Measurements from ENCODE around the gene AP3B2.

Gene AP3B2

DNA sequence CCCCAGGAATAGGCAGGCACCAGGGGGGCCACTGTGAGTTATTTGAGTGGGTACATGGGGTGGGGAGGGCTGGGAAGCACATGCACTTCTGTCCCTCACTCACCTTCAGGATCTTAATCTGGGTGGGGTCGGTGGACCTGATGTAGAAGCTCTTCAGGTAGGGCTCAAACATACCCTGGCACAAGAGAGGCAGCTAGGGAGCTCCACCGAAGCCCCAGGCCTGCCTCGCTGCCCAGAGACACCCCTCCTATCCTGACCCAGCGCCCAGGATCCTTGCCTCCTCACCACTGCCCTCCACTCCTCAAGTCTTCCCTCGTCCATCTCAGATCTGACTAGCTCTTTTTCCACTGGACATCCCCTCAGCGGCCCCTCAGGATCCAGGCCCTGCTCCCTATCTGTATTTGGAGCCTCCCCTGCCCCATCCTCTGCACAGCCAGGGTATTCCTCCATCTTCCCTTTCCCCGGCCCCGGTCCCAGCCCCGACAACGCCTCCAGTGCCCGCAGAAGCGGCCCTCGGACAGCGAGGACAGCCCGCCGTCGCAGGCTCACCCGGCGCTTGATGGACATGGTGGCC, 30.0 kb downstream of the AP3B2 start:
- Histone ChIP-seq H3K27ac (no peak overlapping the region), H3K27me3 (ENCODE audit: insufficient read depth, low read depth, severe bottlenecking) (no peaks in the 10 kb centered on the region)

DNA sequence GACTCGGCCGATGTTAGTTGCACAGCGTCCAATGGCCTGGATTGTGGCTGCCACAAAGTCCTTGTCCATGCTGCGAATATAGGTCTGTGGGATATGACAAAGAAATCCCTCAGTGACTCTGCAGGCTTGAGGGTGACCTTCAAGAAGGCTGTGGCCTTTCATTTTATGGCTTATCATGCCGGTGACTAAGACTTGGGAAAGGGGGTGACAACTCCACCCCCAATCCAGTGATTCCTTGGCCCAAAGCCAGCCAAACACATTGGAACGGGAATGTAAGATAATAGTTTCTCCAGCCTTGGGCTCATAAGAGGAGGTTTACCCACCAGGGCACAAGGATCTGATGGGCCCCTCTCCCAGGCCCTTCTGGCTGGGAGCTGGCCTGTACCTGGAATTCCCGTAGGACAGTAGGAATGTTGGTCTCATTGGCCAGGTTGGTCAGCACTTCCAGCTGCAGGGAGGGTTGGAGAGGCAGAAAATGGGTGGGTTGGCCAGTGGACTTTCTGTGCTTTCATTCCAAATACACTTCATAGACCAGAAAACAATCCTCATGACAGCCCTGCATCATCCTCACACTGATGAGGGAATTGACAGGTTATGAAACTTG, 31.9 kb downstream of the AP3B2 start:
- TF ChIP-seq, protein P1, sequence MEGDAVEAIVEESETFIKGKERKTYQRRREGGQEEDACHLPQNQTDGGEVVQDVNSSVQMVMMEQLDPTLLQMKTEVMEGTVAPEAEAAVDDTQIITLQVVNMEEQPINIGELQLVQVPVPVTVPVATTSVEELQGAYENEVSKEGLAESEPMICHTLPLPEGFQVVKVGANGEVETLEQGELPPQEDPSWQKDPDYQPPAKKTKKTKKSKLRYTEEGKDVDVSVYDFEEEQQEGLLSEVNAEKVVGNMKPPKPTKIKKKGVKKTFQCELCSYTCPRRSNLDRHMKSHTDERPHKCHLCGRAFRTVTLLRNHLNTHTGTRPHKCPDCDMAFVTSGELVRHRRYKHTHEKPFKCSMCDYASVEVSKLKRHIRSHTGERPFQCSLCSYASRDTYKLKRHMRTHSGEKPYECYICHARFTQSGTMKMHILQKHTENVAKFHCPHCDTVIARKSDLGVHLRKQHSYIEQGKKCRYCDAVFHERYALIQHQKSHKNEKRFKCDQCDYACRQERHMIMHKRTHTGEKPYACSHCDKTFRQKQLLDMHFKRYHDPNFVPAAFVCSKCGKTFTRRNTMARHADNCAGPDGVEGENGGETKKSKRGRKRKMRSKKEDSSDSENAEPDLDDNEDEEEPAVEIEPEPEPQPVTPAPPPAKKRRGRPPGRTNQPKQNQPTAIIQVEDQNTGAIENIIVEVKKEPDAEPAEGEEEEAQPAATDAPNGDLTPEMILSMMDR (IDR thresholded peaks at IDR 0.05; ENCODE audit: low read depth, low read length): no peak

More for the DNA sequence above, 30.0 kb downstream of the AP3B2 start:
- peaks cover 49% of the 10 kb centered on the region for H3K36me3 ChIP-seq
- no peaks in the 10 kb centered on the region for H3K9me3 ChIP-seq (ENCODE audit: severe bottlenecking)
- no peak overlapping the region for H3K4me3 ChIP-seq (ENCODE audit: low read depth, low read length)
- DNase-seq: no peak
- TF ChIP-seq, protein P1 (IDR thresholded peaks at IDR 0.05; ENCODE audit: low read depth, low read length): no peak

DNA sequence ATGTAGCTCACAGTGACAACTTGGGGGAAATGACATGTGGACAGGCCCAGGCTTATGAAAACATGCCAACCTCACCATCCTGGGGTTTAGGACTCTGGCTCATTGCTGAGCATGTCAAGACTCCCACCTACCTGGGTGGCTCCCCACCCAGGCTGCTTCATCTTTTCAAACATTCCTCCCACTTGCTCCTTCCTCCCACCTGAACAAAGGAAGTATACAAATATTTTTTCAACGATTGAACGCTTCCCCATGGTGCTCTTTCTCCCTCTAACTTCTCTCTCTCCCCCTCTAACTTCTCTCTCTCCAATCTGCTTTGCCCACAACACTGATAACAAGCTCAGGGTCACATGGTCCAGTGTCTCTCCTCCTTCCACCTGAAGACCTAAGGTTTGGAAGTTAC, 34.8 kb downstream of the AP3B2 start:
- H3K4me3 ChIP-seq (ENCODE audit: low read depth, low read length): no peak overlapping the region
- H3K36me3 ChIP-seq: peaks cover 55% of the 10 kb centered on the region
- H3K27ac ChIP-seq: no peak overlapping the region
- DNase-seq: no peak
- TF ChIP-seq, protein P1 (IDR thresholded peaks at IDR 0.05; ENCODE audit: low read depth, low read length): no peak
- H3K27me3 ChIP-seq (ENCODE audit: insufficient read depth, low read depth, severe bottlenecking): no peaks in the 10 kb centered on the region
- H3K9me3 ChIP-seq (ENCODE audit: severe bottlenecking): no peaks in the 10 kb centered on the region

More for the DNA sequence above, 31.9 kb downstream of the AP3B2 start:
- no peaks in the 10 kb centered on the region for H3K27me3 ChIP-seq (ENCODE audit: insufficient read depth, low read depth, severe bottlenecking)
- H3K27ac ChIP-seq: no peak overlapping the region
- no peaks in the 10 kb centered on the region for H3K9me3 ChIP-seq (ENCODE audit: severe bottlenecking)
- DNase-seq: no peak
- H3K4me3 ChIP-seq (ENCODE audit: low read depth, low read length): no peak overlapping the region
- peaks cover 60% of the 10 kb centered on the region for H3K36me3 ChIP-seq

DNA sequence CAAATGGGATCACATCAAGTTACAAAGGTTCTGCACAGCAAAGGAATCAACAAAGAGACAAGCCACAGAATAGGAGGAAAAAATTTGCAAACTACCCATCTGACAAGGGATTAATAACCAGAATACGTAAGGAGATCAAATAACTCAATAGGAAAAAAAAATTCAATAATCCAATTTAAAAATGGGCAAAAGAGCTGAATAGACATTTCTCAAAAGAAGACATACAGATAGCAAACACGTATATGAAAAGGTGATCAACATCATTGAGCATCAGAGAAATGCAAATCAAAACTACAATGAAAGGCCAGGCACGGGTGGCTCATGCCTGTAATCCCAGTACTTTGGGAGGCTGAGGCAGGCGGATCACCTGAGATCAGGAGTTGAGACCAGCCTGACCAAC, 39.0 kb downstream of the AP3B2 start:
- Histone ChIP-seq H3K27me3 (ENCODE audit: insufficient read depth, low read depth, severe bottlenecking) (no peaks in the 10 kb centered on the region), H3K27ac (no peak overlapping the region)

DNA sequence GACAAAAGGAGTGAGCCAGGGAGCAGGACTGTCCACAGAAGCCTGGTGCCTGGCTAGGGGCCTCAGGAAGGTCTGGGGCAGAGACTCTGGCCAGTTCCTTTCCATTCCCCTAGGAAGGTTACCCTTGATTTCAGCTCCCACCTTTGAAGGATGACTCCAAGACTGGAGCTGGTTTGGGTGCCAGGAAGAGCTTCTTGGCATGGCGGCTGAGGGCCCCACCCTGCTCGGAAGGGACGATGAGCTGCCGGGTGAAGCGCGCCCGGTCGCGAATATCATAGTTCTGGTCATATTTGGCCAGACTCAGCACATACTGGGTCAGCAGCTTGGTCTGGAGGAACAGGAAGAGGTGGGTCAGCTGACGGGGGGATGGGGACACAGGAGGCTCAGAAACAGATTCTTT, 43.1 kb downstream of the AP3B2 start:
- Histone ChIP-seq H3K4me3 (ENCODE audit: low read depth, low read length) (no peak overlapping the region), H3K27ac (no peak overlapping the region), H3K9me3 (ENCODE audit: severe bottlenecking) (no peaks in the 10 kb centered on the region), H3K36me3 (peaks cover 51% of the 10 kb centered on the region), H3K27me3 (ENCODE audit: insufficient read depth, low read depth, severe bottlenecking) (no peaks in the 10 kb centered on the region)
- TF ChIP-seq, protein P1 (IDR thresholded peaks at IDR 0.05; ENCODE audit: low read depth, low read length): no peak
- no peak for DNase-seq

More for the DNA sequence above, 39.0 kb downstream of the AP3B2 start:
- TF ChIP-seq, protein P1 (IDR thresholded peaks at IDR 0.05; ENCODE audit: low read depth, low read length): no peak
- H3K36me3 ChIP-seq: peaks cover 49% of the 10 kb centered on the region
- no peak overlapping the region for H3K4me3 ChIP-seq (ENCODE audit: low read depth, low read length)
- no peak for DNase-seq
- H3K9me3 ChIP-seq (ENCODE audit: severe bottlenecking): no peaks in the 10 kb centered on the region

DNA sequence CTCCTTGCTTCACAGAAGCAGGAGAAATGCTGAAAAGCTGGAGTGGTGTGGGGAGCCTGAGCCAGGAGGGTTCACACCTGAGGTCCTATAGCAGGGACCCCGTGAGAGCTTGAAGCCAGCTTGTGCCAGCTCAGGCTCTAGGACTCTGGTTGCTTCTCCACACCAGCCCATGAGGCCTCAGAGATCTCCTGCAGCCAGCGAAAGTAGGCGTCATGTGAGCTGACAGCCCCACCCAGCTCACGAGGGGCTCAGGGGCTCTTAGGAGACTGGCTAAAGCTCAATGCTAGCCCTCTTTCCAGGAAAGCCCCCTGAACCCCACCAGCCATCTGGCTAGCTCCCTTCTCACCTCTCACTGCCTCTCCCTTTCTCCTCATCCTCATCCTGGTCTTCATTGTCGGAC, 45.7 kb downstream of the AP3B2 start:
- TF ChIP-seq, protein P1 (IDR thresholded peaks at IDR 0.05; ENCODE audit: low read depth, low read length): no peak
- DNase-seq: no peak
- H3K4me3 ChIP-seq (ENCODE audit: low read depth, low read length): no peak overlapping the region
- no peaks in the 10 kb centered on the region for H3K27me3 ChIP-seq (ENCODE audit: insufficient read depth, low read depth, severe bottlenecking)
- peaks cover 58% of the 10 kb centered on the region for H3K36me3 ChIP-seq
- H3K9me3 ChIP-seq (ENCODE audit: severe bottlenecking): no peaks in the 10 kb centered on the region
- no peak overlapping the region for H3K27ac ChIP-seq

All from WERI-Rb-1 (cell line).